OCI-LY7 (cell line): Measurements from ENCODE around the gene MPV17L2. TPM values are rescaled to one million over a fixed set of nuclear protein-coding genes. Genes with fewer than 3 reads are reported as not detected.

Experiments
- BruUV-seq: library from RNA; stranded (reverse); fragments of 400-500 nt; replicated peaks from 2 replicates; lab custom pipeline; 2021; lab: Mats Ljungman, UMichigan
- CTCF ChIA-PET: fragments of 300-600 bp; sonication (Branson Sonifier 250); formaldehyde crosslinking; loops from one replicate; lab custom pipeline; 2022; ENCODE audit warnings: antibody characterized with exemption; ENCODE audit not compliant: unreplicated experiment; lab: Charles Lee
- POLR2A ChIA-PET: fragments of 300-600 bp; sonication (Branson Sonifier 250); formaldehyde crosslinking; loops from one replicate; lab custom pipeline; 2022; ENCODE audit warnings: antibody characterized with exemption; lab: Charles Lee
- DNase-seq: peaks from one replicate; pipeline ENCODE4 v3.0.0-alpha.2; 2015; ENCODE audit warnings: low spot score
- H2AFZ ChIP-seq: fragments of 200-600 bp; sonication (generic), shearing (Covaris generic); 2 replicates; pipeline ENCODE4 v1.6.1; 2014; ENCODE audit warnings: mild to moderate bottlenecking, antibody characterized with exemption, low read length, moderate library complexity
- H3K27ac ChIP-seq: fragments of 200-600 bp; sonication (generic); 2 replicates; pipeline ENCODE4 v1.5.1; 2014; ENCODE audit warnings: mixed run types, low read depth, mild to moderate bottlenecking, moderate library complexity, low read length, inconsistent platforms; ENCODE audit not compliant: poor library complexity, severe bottlenecking
- H3K36me3 ChIP-seq: fragments of 200-600 bp; sonication (generic); 2 replicates; pipeline ENCODE4 v1.6.1; 2014; ENCODE audit warnings: mild to moderate bottlenecking, antibody characterized with exemption, low read length, moderate library complexity, mixed read lengths; ENCODE audit not compliant: insufficient read depth
- H3K4me1 ChIP-seq: fragments of 200-600 bp; sonication (generic); 2 replicates; pipeline ENCODE4 v1.5.1; 2014; ENCODE audit warnings: mild to moderate bottlenecking, low read length; ENCODE audit not compliant: insufficient read depth, poor library complexity, severe bottlenecking
- H3K4me2 ChIP-seq: fragments of 200-600 bp; sonication (generic); 2 replicates; pipeline ENCODE4 v1.6.1; 2014; ENCODE audit warnings: mild to moderate bottlenecking, low read length
- H3K4me3 ChIP-seq: fragments of 200-600 bp; sonication (generic); 2 replicates; pipeline ENCODE4 v1.5.1; 2014; ENCODE audit warnings: mild to moderate bottlenecking, low read depth, low read length; ENCODE audit not compliant: poor library complexity, severe bottlenecking
- H3K79me2 ChIP-seq: fragments of 200-600 bp; sonication (generic); 2 replicates; pipeline ENCODE4 v1.6.1; 2016; ENCODE audit warnings: low read depth, mild to moderate bottlenecking, low read length, moderate library complexity, mixed read lengths; ENCODE audit not compliant: insufficient read depth
- H3K9me2 ChIP-seq: fragments of 200-600 bp; sonication (generic); 2 replicates; pipeline ENCODE4 v1.6.1; 2016; ENCODE audit warnings: mild to moderate bottlenecking, low read length, mixed read lengths; ENCODE audit not compliant: insufficient read depth
- H3K9me3 ChIP-seq: fragments of 200-600 bp; sonication (generic); 2 replicates; pipeline ENCODE4 v1.6.1; 2014; ENCODE audit warnings: mild to moderate bottlenecking, mixed run types, low read length, mixed read lengths
- H4K20me1 ChIP-seq: fragments of 200-600 bp; sonication (generic); 2 replicates; pipeline ENCODE4 v1.6.1; 2014; ENCODE audit warnings: mild to moderate bottlenecking, antibody characterized with exemption, low read length, moderate library complexity, mixed read lengths; ENCODE audit not compliant: insufficient read depth
- CTCF ChIP-seq: fragments of 200-600 bp; sonication (generic); conservative IDR thresholded peaks from 2 replicates; pipeline ENCODE4 v1.5.1; 2014; ENCODE audit warnings: mild to moderate bottlenecking, antibody characterized with exemption, low read length, moderate library complexity, mixed read lengths
- EZH2phosphoT487 ChIP-seq: fragments of 200-600 bp; sonication (generic); IDR thresholded peaks from 2 replicates; pipeline ENCODE4 v1.6.1; 2018; ENCODE audit warnings: low read depth, borderline replicate concordance, mild to moderate bottlenecking, mixed run types, antibody characterized with exemption, low read length, moderate library complexity, mixed read lengths
- intact Hi-C: fragments of 100-400 bp; cut with micrococcal nuclease; formaldehyde crosslinking; loops from one replicate; pipeline ENCODE4 v1.10.0; 2022; ENCODE audit not compliant: unreplicated experiment
- total RNA-seq, 2 experiments: library from RNA; depleted of rRNA in 1 of 2; stranded (reverse); fragments of >200 nt in 1 of 2; shearing (Covaris generic) in 1 of 2; gene quantifications; 2 replicates each; pipeline ENCODE4 v1.2.3, GENCODE V29; 2014 to 2022

Gene MPV17L2
- total RNA-seq, 2 experiments from 2014 or later = 22.6 to 23.7 TPM

- TF ChIP-seq EZH2phosphoT487 (no peak), CTCF (no peak)
- Histone ChIP-seq H3K79me2 (no peaks in the 10 kb centered on the region; the same call in 1 of the 2 replicates), H3K9me2 (no peaks in the 10 kb centered on the region), H3K4me3 (peak overlapping the region; percentile 50), H3K27ac (peak overlapping the region; percentile 93), H4K20me1 (no peaks in the 10 kb centered on the region), H3K4me2 (peak overlapping the region; percentile 74), H3K9me3 (no peaks in the 10 kb centered on the region), H3K36me3 (peaks cover 17% of the 10 kb centered on the region), H2AFZ (peak overlapping the region; percentile 3; the same call in 1 of the 2 replicates), H3K4me1 (peaks cover 59% of the 10 kb centered on the region)
- no peak for DNase-seq
- ChIA-PET POLR2A (interaction anchor here (0.9 kb wide), 1 partner anchor 49 kb away, joined by 7 read pairs; no protein-coding TSS in a partner anchor), CTCF (no interaction called here)
- intact Hi-C loops = loop anchor here (2.0 to 5.0 kb wide), 3 partner anchors 24 to 162 kb away; partner anchors contain the start of genes ARRDC2 and MPV17L2
- BruUV-seq = no TSS peak
Observed at GRCh38 chr19:18168673-18169381, 24.2 kb upstream of the MPV17L2 start.

- DNase-seq = peak; percentile 79
Observed at GRCh38 chr19:18170714-18171255, 22.2 kb upstream of the MPV17L2 start.

More at GRCh38 chr19:18170714-18171255, 22.2 kb upstream of the MPV17L2 start:
- Histone ChIP-seq H3K4me3 (peak overlapping the region; percentile 13), H3K79me2 (peaks cover 19% of the 10 kb centered on the region), H3K4me2 (peak overlapping the region; percentile 74), H3K4me1 (peaks cover 69% of the 10 kb centered on the region), H2AFZ (no peak overlapping the region), H4K20me1 (peaks cover 6% of the 10 kb centered on the region; the same call in 1 of the 2 replicates), H3K9me2 (no peaks in the 10 kb centered on the region), H3K27ac (peak overlapping the region; percentile 93), H3K36me3 (peaks cover 22% of the 10 kb centered on the region), H3K9me3 (no peaks in the 10 kb centered on the region)
- CTCF ChIA-PET = interaction anchor here (0.9 to 1.4 kb wide), 2 partner anchors 13 to 23 kb away, joined by 3 read pairs; partner anchors contain the start of gene MPV17L2
- TF ChIP-seq CTCF (no peak), EZH2phosphoT487 (no peak)
- POLR2A ChIA-PET = interaction anchor here (0.5 to 1.5 kb wide), 8 partner anchors 10 to 269 kb away, joined by 3 to 8 read pairs (median 4); partner anchors contain the start of gene MPV17L2
- intact Hi-C loops = no loop called here
- no TSS peak for BruUV-seq
